Measurements from ENCODE around the gene LSM11.

DNA sequence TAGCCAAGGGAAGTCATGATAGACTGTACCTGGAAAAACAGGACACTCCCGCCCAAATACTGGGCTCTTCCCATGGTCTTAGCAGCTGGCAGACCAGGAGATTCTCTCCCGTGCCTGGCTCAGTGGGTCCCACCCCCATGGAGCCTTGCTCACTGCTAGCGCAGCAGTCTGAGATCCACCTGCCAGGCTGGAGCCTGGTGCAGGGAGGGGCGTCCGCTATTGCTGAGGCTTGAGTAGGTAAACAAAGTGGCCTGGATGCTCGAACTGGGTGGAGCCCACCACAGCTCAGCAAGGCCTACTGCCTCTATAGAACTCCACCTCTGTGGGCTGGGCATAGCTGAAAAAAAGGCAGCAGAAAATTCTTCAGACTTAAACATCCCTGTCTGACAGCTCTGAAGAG lies 22.4 kb upstream of the LSM11 start:
- TF ChIP-seq, protein P1, sequence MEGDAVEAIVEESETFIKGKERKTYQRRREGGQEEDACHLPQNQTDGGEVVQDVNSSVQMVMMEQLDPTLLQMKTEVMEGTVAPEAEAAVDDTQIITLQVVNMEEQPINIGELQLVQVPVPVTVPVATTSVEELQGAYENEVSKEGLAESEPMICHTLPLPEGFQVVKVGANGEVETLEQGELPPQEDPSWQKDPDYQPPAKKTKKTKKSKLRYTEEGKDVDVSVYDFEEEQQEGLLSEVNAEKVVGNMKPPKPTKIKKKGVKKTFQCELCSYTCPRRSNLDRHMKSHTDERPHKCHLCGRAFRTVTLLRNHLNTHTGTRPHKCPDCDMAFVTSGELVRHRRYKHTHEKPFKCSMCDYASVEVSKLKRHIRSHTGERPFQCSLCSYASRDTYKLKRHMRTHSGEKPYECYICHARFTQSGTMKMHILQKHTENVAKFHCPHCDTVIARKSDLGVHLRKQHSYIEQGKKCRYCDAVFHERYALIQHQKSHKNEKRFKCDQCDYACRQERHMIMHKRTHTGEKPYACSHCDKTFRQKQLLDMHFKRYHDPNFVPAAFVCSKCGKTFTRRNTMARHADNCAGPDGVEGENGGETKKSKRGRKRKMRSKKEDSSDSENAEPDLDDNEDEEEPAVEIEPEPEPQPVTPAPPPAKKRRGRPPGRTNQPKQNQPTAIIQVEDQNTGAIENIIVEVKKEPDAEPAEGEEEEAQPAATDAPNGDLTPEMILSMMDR (conservative IDR thresholded peaks at IDR 0.05; ENCODE audit: low read length): no peak
- no peak for TF ChIP-seq EZH2phosphoT487 (IDR thresholded peaks at IDR 0.05; ENCODE audit: borderline replicate concordance)

Measured in Loucy (cell line).